Erythroblast (primary cell): ENCODE results near the gene TBC1D3K.
"Not testable (repeated sequence)": the region's sequence is repeated elsewhere in the genome, so short reads cannot be mapped to it uniquely, and the experiment has no call there.

Experiments used
- DNase-seq, 2 experiments: peaks; one replicate each; lab custom pipeline; 2025; lab: John Stamatoyannopoulos, UW
- GATA1 ChIP-seq: IDR thresholded peaks from 2 replicates; pipeline ENCODE4 v1.6.1; 2011; ENCODE audit warnings: low read depth, mild to moderate bottlenecking, control low read depth, low read length, moderate library complexity
- POLR2A ChIP-seq: IDR thresholded peaks from 2 replicates; pipeline ENCODE4 v1.6.1; 2011; ENCODE audit warnings: mild to moderate bottlenecking, low read length

Gene TBC1D3K

GRCh38 chr17:37924115-37924514, at the start of gene TBC1D3K:
Gene TBC1D3K, plus strand, starts transcription at chr17:37924415. Its CDS starts 1,585 bp downstream, at chr17:37926000.
- not testable (repeated sequence) for DNase-seq

DNA sequence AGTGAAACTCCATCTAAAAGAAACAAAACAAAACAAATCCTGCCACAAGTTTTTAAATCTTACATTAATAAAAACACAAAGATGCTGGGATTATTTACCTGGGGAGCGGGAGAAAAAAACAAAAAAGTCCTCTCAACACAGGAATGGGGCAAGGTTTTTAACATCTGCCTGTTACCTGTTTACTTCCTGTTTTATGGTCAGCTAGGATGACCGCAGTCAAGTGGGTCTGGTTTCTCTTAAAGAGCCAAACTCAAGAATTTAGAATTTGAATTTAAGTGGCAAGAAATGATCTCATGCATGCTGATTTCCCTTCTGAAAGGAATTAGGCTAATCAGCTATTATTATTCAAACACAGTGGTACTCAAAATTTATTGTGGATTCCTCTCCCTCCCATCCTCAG, 39.7 kb upstream of the TBC1D3K start:
- DNase-seq, result no peak
- TF ChIP-seq GATA1, result no peak
- TF ChIP-seq POLR2A, result no peak

DNA sequence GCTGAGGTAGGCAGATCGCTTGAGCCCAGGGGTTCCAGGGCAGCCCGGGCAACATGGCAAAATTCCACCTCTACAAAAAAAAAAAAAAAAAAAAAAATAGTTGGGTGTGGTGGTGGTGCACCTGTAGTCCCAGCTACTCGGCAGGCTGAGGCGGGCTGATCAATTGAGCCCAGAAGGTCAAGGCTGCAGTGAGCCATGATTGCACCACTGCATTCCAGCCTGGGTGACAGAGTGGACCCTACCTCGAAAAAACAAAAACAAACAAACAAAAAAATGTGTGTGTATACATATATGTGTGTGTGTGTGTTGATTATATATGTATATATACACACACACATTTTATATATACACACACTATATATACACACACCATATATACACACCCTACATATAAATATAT, 39.1 kb upstream of the TBC1D3K start:
- TF ChIP-seq POLR2A (no peak), GATA1 (no peak)
- no peak for DNase-seq

- DNase-seq, result no peak
- no peak for TF ChIP-seq GATA1
- TF ChIP-seq POLR2A, result no peak
These were observed 35.3 kb upstream of the TBC1D3K start for GRCh38 chr17:37888881-37889280.

GRCh38 chr17:37896961-37897360, 27.3 kb upstream of the TBC1D3K start:
- not testable (repeated sequence) for DNase-seq
